Transverse colon (tissue), 3 donors: ENCODE data around the gene ZNF682.
"Not testable (repeated sequence)": the region's sequence is repeated elsewhere in the genome, so short reads cannot be mapped to it uniquely, and the experiment has no call there.

Experiments used
- CTCF ChIP-seq, 5 experiments: fragments of 200-600 bp in 3 of 5; fragments of 450-650 bp in 2 of 5; sonication (generic) in 3 of 5; IDR thresholded peaks; 1 replicate in 2 of 5; 2 replicates in 3 of 5; pipeline ENCODE4 v1.5.1; 2016 to 2017; ENCODE audit warnings: antibody characterized with exemption in 5 of 5, inconsistent platforms in 3 of 5, mild to moderate bottlenecking in 2 of 5, moderate library complexity in 1 of 5
- EP300 ChIP-seq: sonication (generic); formaldehyde crosslinking; IDR thresholded peaks from one replicate; pipeline ENCODE4 v1.6.1; 2017; ENCODE audit warnings: antibody characterized with exemption, low read depth
- POLR2A ChIP-seq: fragments of 450-650 bp; IDR thresholded peaks from one replicate; pipeline ENCODE4 v1.6.1; 2016; ENCODE audit warnings: antibody characterized with exemption, mild to moderate bottlenecking, moderate library complexity

GRCh38 chr19:20082232-20082833 is 43.0 kb upstream of the ZNF682 start:
- not testable (repeated sequence) for TF ChIP-seq CTCF (IDR thresholded peaks at IDR 0.05); POLR2A; EP300
